Suprapubic skin (tissue), 4 donors: ENCODE results near the gene ARHGEF11. TPM values are rescaled to one million over a fixed set of nuclear protein-coding genes. Genes with fewer than 3 reads are reported as not detected.
"Not testable (repeated sequence)": the region's sequence is repeated elsewhere in the genome, so short reads cannot be mapped to it uniquely, and the experiment has no call there.

ENCODE experiments used
- DNase-seq, 2 donors: peaks; one replicate each; pipeline ENCODE4 v3.0.0-alpha.2; 2019; ENCODE audit warnings: low spot score in 2 of 2
- H3K27ac ChIP-seq: fragments of 200-600 bp; sonication (generic); one replicate; pipeline ENCODE4 v1.5.1; 2019
- H3K27me3 ChIP-seq: fragments of 200-600 bp; sonication (generic); one replicate; pipeline ENCODE4 v1.5.1; 2019
- H3K36me3 ChIP-seq: fragments of 200-600 bp; sonication (generic); one replicate; pipeline ENCODE4 v1.5.1; 2019
- H3K4me1 ChIP-seq: fragments of 200-600 bp; sonication (generic); one replicate; pipeline ENCODE4 v1.5.1; 2019
- H3K4me3 ChIP-seq: fragments of 200-600 bp; sonication (generic); one replicate; pipeline ENCODE4 v1.5.1; 2019; ENCODE audit warnings: mild to moderate bottlenecking
- H3K9me3 ChIP-seq: fragments of 200-600 bp; sonication (generic); one replicate; pipeline ENCODE4 v1.5.1; 2019
- CTCF ChIP-seq, 2 donors: fragments of 200-600 bp in 1 of 2; fragments of 450-650 bp in 1 of 2; sonication (generic) in 1 of 2; IDR thresholded peaks; one replicate each; pipeline ENCODE4 v1.5.1; 2016 to 2019; ENCODE audit warnings: antibody characterized with exemption in 2 of 2, mild to moderate bottlenecking in 1 of 2, moderate library complexity in 1 of 2
- EP300 ChIP-seq: sonication (generic); formaldehyde crosslinking; IDR thresholded peaks from one replicate; pipeline ENCODE4 v1.6.1; 2017; ENCODE audit warnings: antibody characterized with exemption
- POLR2A ChIP-seq, 2 donors: fragments of 450-650 bp; IDR thresholded peaks; one replicate each; pipeline ENCODE4 v1.6.1; 2017; ENCODE audit warnings: antibody characterized with exemption in 2 of 2, mild to moderate bottlenecking in 2 of 2, moderate library complexity in 2 of 2
- POLR2AphosphoS5 ChIP-seq, 3 donors: sonication (generic); formaldehyde crosslinking; IDR thresholded peaks; one replicate each; pipeline ENCODE4 v1.6.1; 2017; ENCODE audit warnings: antibody characterized with exemption in 3 of 3
- WGBS: methylation state at CpG from one replicate; pipeline ENCODE4 v1.1.5; 2018; 5-methylcytosine and 5-hydroxymethylcytosine counted together
- total RNA-seq, 4 donors: library from RNA; depleted of rRNA; stranded (reverse); fragments of >200 nt; gene quantifications; one replicate each; pipeline ENCODE4 v1.1.0, GENCODE V29; 2016

The ARHGEF11 gene
- total RNA-seq, 4 donors from 2014 or later, result 30.7 to 46.1 (median 40.3) TPM

- no peak for DNase-seq
- Histone ChIP-seq H3K27ac (no peak overlapping the region), H3K9me3 (no peaks in the 10 kb centered on the region), H3K36me3 (no peaks in the 10 kb centered on the region), H3K4me1 (peaks cover 6% of the 10 kb centered on the region), H3K4me3 (no peak overlapping the region), H3K27me3 (no peaks in the 10 kb centered on the region)
- WGBS, result 92% methylated on average over 1 of the region's 1 CpG
- TF ChIP-seq POLR2AphosphoS5 (IDR thresholded peaks at IDR 0.05) (no peak), CTCF (IDR thresholded peaks at IDR 0.05) (no peak), POLR2A (IDR thresholded peaks at IDR 0.05) (no peak)
Measured at GRCh38 chr1:157077394-157077793, 31.9 kb upstream of the ARHGEF11 start.

GRCh38 chr1:157073944-157074685, 28.6 kb upstream of the ARHGEF11 start:
- 37% methylated on average over 19 of the region's 35 CpGs for WGBS
- H3K9me3 ChIP-seq, result no peaks in the 10 kb centered on the region

GRCh38 chr1:157069601-157070000, 24.1 kb upstream of the ARHGEF11 start:
- Histone ChIP-seq H3K4me3 (no peak overlapping the region), H3K9me3 (no peaks in the 10 kb centered on the region), H3K4me1 (peaks cover 6% of the 10 kb centered on the region), H3K36me3 (no peaks in the 10 kb centered on the region), H3K27ac (no peak overlapping the region), H3K27me3 (no peaks in the 10 kb centered on the region)
- no peak for TF ChIP-seq POLR2AphosphoS5 (IDR thresholded peaks at IDR 0.05)
- no peak for TF ChIP-seq POLR2A (IDR thresholded peaks at IDR 0.05)
- TF ChIP-seq EP300, result no peak
- TF ChIP-seq CTCF (IDR thresholded peaks at IDR 0.05), result no peak
- 82% methylated on average over 2 of the region's 2 CpGs for WGBS
- no peak for DNase-seq

More at GRCh38 chr1:157073944-157074685, 28.6 kb upstream of the ARHGEF11 start:
- no peaks in the 10 kb centered on the region for H3K36me3 ChIP-seq
- H3K4me3 ChIP-seq, result peak overlapping the region; percentile 22
- peaks cover 6% of the 10 kb centered on the region for H3K4me1 ChIP-seq
- peak in 1 of 2 donors; percentile 71 for TF ChIP-seq CTCF (IDR thresholded peaks at IDR 0.05)
- no peak for TF ChIP-seq POLR2AphosphoS5 (IDR thresholded peaks at IDR 0.05)
- H3K27ac ChIP-seq, result no peak overlapping the region
- H3K27me3 ChIP-seq, result no peaks in the 10 kb centered on the region
- no peak for DNase-seq

- not testable (repeated sequence) for H3K4me3 ChIP-seq, H3K27ac ChIP-seq, H3K4me1 ChIP-seq, DNase-seq, H3K9me3 ChIP-seq, H3K27me3 ChIP-seq, H3K36me3 ChIP-seq
- WGBS, result 59% methylated on average over 3 of the region's 3 CpGs
Measured at GRCh38 chr1:157059241-157059640, 13.7 kb upstream of the ARHGEF11 start.

- no peaks in the 10 kb centered on the region for H3K9me3 ChIP-seq
- DNase-seq, result no peak
- 74% methylated on average over 1 of the region's 1 CpG for WGBS
- no peak overlapping the region for H3K4me3 ChIP-seq
- H3K36me3 ChIP-seq, result no peaks in the 10 kb centered on the region
- H3K27ac ChIP-seq, result no peak overlapping the region
- no peaks in the 10 kb centered on the region for H3K27me3 ChIP-seq
- TF ChIP-seq POLR2A (IDR thresholded peaks at IDR 0.05) (no peak), POLR2AphosphoS5 (IDR thresholded peaks at IDR 0.05) (no peak), EP300 (no peak), CTCF (IDR thresholded peaks at IDR 0.05) (no peak)
- no peaks in the 10 kb centered on the region for H3K4me1 ChIP-seq
Measured at GRCh38 chr1:157056269-157056668, 10.7 kb upstream of the ARHGEF11 start.

- H3K9me3 ChIP-seq, H3K4me1 ChIP-seq, H3K36me3 ChIP-seq, H3K27ac ChIP-seq, DNase-seq, H3K27me3 ChIP-seq, H3K4me3 ChIP-seq: not testable (repeated sequence)
- WGBS, result 87% methylated on average over 5 of the region's 5 CpGs
Measured at GRCh38 chr1:157055729-157056128, 10.2 kb upstream of the ARHGEF11 start.
